NCI-H345 treated with DMSO at 0.1 percent for 48 hours (cell line): ENCODE results near the gene HOXA4.

Experiments used
- DNase-seq: peaks from one replicate; lab custom pipeline; 2025; ENCODE audit not compliant: unreplicated experiment; lab: John Stamatoyannopoulos, UW

HOXA4 gene

GRCh38 chr7:27117887-27118491 is 12.6 kb downstream of the HOXA4 start:
- no peak for DNase-seq

- no peak for DNase-seq
Measured at GRCh38 chr7:27116962-27117886, 13.3 kb downstream of the HOXA4 start.

GRCh38 chr7:27116031-27116961 is 14.3 kb downstream of the HOXA4 start:
- DNase-seq = no peak

GRCh38 chr7:27115221-27116026 is 15.1 kb downstream of the HOXA4 start:
- no peak for DNase-seq

- no peak for DNase-seq
Measured at GRCh38 chr7:27114881-27115220, 15.7 kb downstream of the HOXA4 start.

GRCh38 chr7:27113991-27114769 is 16.4 kb downstream of the HOXA4 start:
- DNase-seq = no peak

GRCh38 chr7:27112955-27113949 is 17.3 kb downstream of the HOXA4 start:
- DNase-seq = no peak

- DNase-seq = no peak
Measured at GRCh38 chr7:27112361-27112760, 18.2 kb downstream of the HOXA4 start.

GRCh38 chr7:27111751-27112277 is 18.7 kb downstream of the HOXA4 start:
- DNase-seq = no peak

- no peak for DNase-seq
Measured at GRCh38 chr7:27111042-27111750, 19.4 kb downstream of the HOXA4 start.

- no peak for DNase-seq
Measured at GRCh38 chr7:27110186-27111031, 20.1 kb downstream of the HOXA4 start.

GRCh38 chr7:27109466-27110185 is 20.9 kb downstream of the HOXA4 start:
- no peak for DNase-seq

- DNase-seq = no peak
Measured at GRCh38 chr7:27108390-27109127, 22.0 kb downstream of the HOXA4 start.

- no peak for DNase-seq
Measured at GRCh38 chr7:27107391-27108381, 22.9 kb downstream of the HOXA4 start.
